Measurements from ENCODE around the gene CFAP54.

The CFAP54 gene

GRCh38 chr12:96902076-96902475 lies 412.7 kb downstream of the CFAP54 start:
- DNase-seq = peak in 1 of 3 donors; percentile 17

- DNase-seq = no peak
These were observed 417.1 kb downstream of the CFAP54 start for GRCh38 chr12:96906498-96906848.

GRCh38 chr12:96906849-96907670 lies 417.7 kb downstream of the CFAP54 start, which contains the start of gene NEDD1:
NEDD1 (plus strand) TSS chr12:96907257; CDS start chr12:96909760, 2,503 bp downstream.
- peak; percentile 89 to 95 (median 93) for DNase-seq

- DNase-seq = peak in 2 of 3 donors; percentile 23 to 35
These were observed 418.5 kb downstream of the CFAP54 start for GRCh38 chr12:96907671-96908422.

GRCh38 chr12:96908423-96908675 lies 419.0 kb downstream of the CFAP54 start:
- no peak for DNase-seq

GRCh38 chr12:96912261-96912660 lies 422.9 kb downstream of the CFAP54 start:
- no peak for DNase-seq

GRCh38 chr12:96912943-96913342 lies 423.6 kb downstream of the CFAP54 start:
- no peak for DNase-seq

GRCh38 chr12:96919510-96920210 lies 430.3 kb downstream of the CFAP54 start:
- peak in 1 of 3 donors; percentile 20 for DNase-seq
